HepG2 (cell line): ENCODE measurements around the gene KCNK6. TPM values are rescaled to one million over a fixed set of nuclear protein-coding genes. Genes with fewer than 3 reads are reported as not detected.
A peak's percentile ranks its signal among the peaks of the same experiment; 100 is the strongest.

Experiments used
- BORCS8-MEF2B ChIP-seq: sonication (generic); formaldehyde crosslinking; IDR thresholded peaks from 2 replicates; pipeline ENCODE4 v1.8.0; 2022; ENCODE audit warnings: mild to moderate bottlenecking, missing genetic modification reagents
- KLF9 ChIP-seq: IDR thresholded peaks from 2 replicates; pipeline ENCODE4 v1.6.1; 2016; ENCODE audit warnings: low read depth
- MTF2 ChIP-seq: sonication (generic); formaldehyde crosslinking; IDR thresholded peaks from 2 replicates; pipeline ENCODE4 v1.5.0; 2020; ENCODE audit warnings: missing genetic modification reagents, borderline replicate concordance
- NR2C2 ChIP-seq: sonication (generic); formaldehyde crosslinking; IDR thresholded peaks from 2 replicates; pipeline ENCODE4 v1.4.0; 2020; ENCODE audit warnings: missing genetic modification reagents, mild to moderate bottlenecking, moderate library complexity, borderline replicate concordance
- RCOR2 ChIP-seq: IDR thresholded peaks from 2 replicates; pipeline ENCODE4 v1.6.1; 2016; ENCODE audit warnings: missing biosample characterization, missing genetic modification reagents
- THYN1 ChIP-seq: sonication (generic); formaldehyde crosslinking; IDR thresholded peaks from 2 replicates; pipeline ENCODE4 v1.8.1; 2023; ENCODE audit warnings: low read depth, mild to moderate bottlenecking, moderate library complexity, missing genetic modification reagents, borderline replicate concordance
- U2AF1 ChIP-seq: fragments of 200-400 bp; formaldehyde crosslinking; optimal IDR thresholded peaks from 2 replicates; pipeline ENCODE3; 2017; ENCODE audit warnings: mild to moderate bottlenecking, low read depth, low read length
- ZFP82 ChIP-seq: sonication (generic); formaldehyde crosslinking; IDR thresholded peaks from 2 replicates; pipeline ENCODE4 v1.5.1; 2020; ENCODE audit warnings: mild to moderate bottlenecking, missing genetic modification reagents, borderline replicate concordance
- ZNF383 ChIP-seq: sonication (generic); formaldehyde crosslinking; IDR thresholded peaks from 2 replicates; pipeline ENCODE4 v1.4.0; 2020; ENCODE audit warnings: missing genetic modification reagents, mild to moderate bottlenecking, borderline replicate concordance
- ZNF746 ChIP-seq: sonication (generic); formaldehyde crosslinking; IDR thresholded peaks from 2 replicates; pipeline ENCODE4 v1.8.0; 2022; ENCODE audit warnings: mild to moderate bottlenecking, missing genetic modification reagents
- polyA plus RNA-seq, 8 experiments: library from polyadenylated mRNA; depleted of rRNA in 3 of 8; stranded (reverse) in 7 of 8; unstranded in 1 of 8; fragments of >200 nt; fragmentation: Illumina TruSeq in 4 of 8; extraction: Trizol in 4 of 8; gene quantifications; 2 replicates each; pipeline versions ENCODE4 v1.2.1 to v1.2.3, GENCODE V29; 2011 to 2016; ENCODE audit warnings: low read depth in 4 of 8, missing spikeins in 1 of 8, mixed read lengths in 1 of 8; ENCODE audit not compliant: insufficient read depth in 1 of 8
- total RNA-seq, 5 experiments: library from RNA; depleted of rRNA; stranded (reverse); fragments of >200 nt; fragmentation: Illumina TruSeq; extraction: Trizol; gene quantifications; 2 replicates each; pipeline ENCODE4 v1.2.3, GENCODE V29; 2016; ENCODE audit warnings: low read depth in 1 of 5
- TF ChIP-seq, protein P1 (sequence below): sonication (generic); formaldehyde crosslinking; IDR thresholded peaks from 2 replicates; pipeline ENCODE4 v1.4.0; 2020; ENCODE audit warnings: missing genetic modification reagents, mild to moderate bottlenecking, borderline replicate concordance
- TF ChIP-seq, protein P2 (sequence below): sonication (generic); formaldehyde crosslinking; IDR thresholded peaks from 2 replicates; pipeline ENCODE4 v1.5.1; 2020; ENCODE audit warnings: mild to moderate bottlenecking, missing genetic modification reagents, moderate library complexity
- TF ChIP-seq, protein P3 (sequence below): sonication (generic); formaldehyde crosslinking; IDR thresholded peaks from 2 replicates; pipeline ENCODE4 v1.4.0; 2020; ENCODE audit warnings: missing genetic modification reagents, borderline replicate concordance
- TF ChIP-seq, protein P4 (sequence below): sonication (generic); formaldehyde crosslinking; conservative IDR thresholded peaks from 2 replicates; pipeline ENCODE4 v1.4.0; 2020; ENCODE audit warnings: mild to moderate bottlenecking, missing genetic modification reagents, moderate library complexity

Gene KCNK6
- total and polyA plus RNA-seq, 2 of the 13 experiments (the other 11 are each of a cell fraction or from before 2014, with no cell fraction given) = 0.03 TPM; not detected in 1

DNA sequence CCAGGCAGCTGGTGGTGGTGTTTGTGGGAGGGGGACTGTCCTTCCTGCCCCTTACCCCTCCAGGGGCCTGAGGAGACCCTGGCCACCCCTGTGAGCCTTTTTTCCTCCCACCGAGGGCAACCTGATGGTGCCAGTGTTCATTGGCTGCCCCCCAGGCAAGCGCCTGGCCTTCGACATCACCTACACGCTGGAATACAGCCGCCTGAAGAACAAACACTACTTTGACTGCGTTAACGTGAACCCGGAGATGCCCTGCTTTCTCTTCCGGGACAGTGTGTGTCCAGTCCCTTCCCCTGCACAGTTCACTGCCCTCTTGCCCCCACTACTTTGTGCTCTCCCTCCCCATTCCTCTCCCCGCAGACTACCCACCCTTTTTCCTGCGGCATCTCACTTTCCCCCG lies 47.4 kb downstream of the KCNK6 start (continued):
- TF ChIP-seq NR2C2 (CRISPR knock-in tag) (peak; percentile 97), RCOR2 (CRISPR knock-in tag) (no peak), BORCS8-MEF2B (CRISPR knock-in tag) (no peak), U2AF1 (no peak), KLF9 (no peak), ZFP82 (CRISPR knock-in tag) (no peak), ZNF746 (CRISPR knock-in tag) (peak; percentile 34; the same call in 1 of the 2 replicates), ZNF383 (CRISPR knock-in tag) (no peak), MTF2 (no peak), THYN1 (CRISPR knock-in tag) (no peak)
- TF ChIP-seq, protein P1, sequence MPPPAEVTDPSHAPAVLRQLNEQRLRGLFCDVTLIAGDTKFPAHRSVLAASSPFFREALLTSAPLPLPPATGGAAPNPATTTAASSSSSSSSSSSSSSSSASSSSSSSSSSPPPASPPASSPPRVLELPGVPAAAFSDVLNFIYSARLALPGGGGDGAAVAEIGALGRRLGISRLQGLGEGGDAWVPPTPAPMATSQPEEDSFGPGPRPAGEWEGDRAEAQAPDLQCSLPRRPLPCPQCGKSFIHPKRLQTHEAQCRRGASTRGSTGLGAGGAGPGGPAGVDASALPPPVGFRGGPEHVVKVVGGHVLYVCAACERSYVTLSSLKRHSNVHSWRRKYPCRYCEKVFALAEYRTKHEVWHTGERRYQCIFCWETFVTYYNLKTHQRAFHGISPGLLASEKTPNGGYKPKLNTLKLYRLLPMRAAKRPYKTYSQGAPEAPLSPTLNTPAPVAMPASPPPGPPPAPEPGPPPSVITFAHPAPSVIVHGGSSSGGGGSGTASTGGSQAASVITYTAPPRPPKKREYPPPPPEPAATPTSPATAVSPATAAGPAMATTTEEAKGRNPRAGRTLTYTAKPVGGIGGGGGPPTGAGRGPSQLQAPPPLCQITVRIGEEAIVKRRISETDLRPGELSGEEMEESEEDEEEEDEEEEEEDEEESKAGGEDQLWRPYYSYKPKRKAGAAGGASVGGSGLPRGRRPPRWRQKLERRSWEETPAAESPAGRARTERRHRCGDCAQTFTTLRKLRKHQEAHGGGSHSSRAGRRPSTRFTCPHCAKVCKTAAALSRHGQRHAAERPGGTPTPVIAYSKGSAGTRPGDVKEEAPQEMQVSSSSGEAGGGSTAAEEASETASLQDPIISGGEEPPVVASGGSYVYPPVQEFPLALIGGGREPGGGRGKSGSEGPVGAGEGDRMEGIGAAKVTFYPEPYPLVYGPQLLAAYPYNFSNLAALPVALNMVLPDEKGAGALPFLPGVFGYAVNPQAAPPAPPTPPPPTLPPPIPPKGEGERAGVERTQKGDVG (CRISPR knock-in tag) = no peak
- TF ChIP-seq, protein P2, sequence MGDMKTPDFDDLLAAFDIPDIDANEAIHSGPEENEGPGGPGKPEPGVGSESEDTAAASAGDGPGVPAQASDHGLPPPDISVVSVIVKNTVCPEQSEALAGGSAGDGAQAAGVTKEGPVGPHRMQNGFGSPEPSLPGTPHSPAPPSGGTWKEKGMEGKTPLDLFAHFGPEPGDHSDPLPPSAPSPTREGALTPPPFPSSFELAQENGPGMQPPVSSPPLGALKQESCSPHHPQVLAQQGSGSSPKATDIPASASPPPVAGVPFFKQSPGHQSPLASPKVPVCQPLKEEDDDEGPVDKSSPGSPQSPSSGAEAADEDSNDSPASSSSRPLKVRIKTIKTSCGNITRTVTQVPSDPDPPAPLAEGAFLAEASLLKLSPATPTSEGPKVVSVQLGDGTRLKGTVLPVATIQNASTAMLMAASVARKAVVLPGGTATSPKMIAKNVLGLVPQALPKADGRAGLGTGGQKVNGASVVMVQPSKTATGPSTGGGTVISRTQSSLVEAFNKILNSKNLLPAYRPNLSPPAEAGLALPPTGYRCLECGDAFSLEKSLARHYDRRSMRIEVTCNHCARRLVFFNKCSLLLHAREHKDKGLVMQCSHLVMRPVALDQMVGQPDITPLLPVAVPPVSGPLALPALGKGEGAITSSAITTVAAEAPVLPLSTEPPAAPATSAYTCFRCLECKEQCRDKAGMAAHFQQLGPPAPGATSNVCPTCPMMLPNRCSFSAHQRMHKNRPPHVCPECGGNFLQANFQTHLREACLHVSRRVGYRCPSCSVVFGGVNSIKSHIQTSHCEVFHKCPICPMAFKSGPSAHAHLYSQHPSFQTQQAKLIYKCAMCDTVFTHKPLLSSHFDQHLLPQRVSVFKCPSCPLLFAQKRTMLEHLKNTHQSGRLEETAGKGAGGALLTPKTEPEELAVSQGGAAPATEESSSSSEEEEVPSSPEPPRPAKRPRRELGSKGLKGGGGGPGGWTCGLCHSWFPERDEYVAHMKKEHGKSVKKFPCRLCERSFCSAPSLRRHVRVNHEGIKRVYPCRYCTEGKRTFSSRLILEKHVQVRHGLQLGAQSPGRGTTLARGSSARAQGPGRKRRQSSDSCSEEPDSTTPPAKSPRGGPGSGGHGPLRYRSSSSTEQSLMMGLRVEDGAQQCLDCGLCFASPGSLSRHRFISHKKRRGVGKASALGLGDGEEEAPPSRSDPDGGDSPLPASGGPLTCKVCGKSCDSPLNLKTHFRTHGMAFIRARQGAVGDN = peak; percentile 53
- TF ChIP-seq, protein P3, sequence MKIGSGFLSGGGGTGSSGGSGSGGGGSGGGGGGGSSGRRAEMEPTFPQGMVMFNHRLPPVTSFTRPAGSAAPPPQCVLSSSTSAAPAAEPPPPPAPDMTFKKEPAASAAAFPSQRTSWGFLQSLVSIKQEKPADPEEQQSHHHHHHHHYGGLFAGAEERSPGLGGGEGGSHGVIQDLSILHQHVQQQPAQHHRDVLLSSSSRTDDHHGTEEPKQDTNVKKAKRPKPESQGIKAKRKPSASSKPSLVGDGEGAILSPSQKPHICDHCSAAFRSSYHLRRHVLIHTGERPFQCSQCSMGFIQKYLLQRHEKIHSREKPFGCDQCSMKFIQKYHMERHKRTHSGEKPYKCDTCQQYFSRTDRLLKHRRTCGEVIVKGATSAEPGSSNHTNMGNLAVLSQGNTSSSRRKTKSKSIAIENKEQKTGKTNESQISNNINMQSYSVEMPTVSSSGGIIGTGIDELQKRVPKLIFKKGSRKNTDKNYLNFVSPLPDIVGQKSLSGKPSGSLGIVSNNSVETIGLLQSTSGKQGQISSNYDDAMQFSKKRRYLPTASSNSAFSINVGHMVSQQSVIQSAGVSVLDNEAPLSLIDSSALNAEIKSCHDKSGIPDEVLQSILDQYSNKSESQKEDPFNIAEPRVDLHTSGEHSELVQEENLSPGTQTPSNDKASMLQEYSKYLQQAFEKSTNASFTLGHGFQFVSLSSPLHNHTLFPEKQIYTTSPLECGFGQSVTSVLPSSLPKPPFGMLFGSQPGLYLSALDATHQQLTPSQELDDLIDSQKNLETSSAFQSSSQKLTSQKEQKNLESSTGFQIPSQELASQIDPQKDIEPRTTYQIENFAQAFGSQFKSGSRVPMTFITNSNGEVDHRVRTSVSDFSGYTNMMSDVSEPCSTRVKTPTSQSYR (CRISPR knock-in tag) = no peak
- TF ChIP-seq, protein P4, sequence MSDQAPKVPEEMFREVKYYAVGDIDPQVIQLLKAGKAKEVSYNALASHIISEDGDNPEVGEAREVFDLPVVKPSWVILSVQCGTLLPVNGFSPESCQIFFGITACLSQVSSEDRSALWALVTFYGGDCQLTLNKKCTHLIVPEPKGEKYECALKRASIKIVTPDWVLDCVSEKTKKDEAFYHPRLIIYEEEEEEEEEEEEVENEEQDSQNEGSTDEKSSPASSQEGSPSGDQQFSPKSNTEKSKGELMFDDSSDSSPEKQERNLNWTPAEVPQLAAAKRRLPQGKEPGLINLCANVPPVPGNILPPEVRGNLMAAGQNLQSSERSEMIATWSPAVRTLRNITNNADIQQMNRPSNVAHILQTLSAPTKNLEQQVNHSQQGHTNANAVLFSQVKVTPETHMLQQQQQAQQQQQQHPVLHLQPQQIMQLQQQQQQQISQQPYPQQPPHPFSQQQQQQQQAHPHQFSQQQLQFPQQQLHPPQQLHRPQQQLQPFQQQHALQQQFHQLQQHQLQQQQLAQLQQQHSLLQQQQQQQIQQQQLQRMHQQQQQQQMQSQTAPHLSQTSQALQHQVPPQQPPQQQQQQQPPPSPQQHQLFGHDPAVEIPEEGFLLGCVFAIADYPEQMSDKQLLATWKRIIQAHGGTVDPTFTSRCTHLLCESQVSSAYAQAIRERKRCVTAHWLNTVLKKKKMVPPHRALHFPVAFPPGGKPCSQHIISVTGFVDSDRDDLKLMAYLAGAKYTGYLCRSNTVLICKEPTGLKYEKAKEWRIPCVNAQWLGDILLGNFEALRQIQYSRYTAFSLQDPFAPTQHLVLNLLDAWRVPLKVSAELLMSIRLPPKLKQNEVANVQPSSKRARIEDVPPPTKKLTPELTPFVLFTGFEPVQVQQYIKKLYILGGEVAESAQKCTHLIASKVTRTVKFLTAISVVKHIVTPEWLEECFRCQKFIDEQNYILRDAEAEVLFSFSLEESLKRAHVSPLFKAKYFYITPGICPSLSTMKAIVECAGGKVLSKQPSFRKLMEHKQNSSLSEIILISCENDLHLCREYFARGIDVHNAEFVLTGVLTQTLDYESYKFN = no peak
